Measurements from ENCODE around the gene NRAP. TPM values are rescaled to one million over a fixed set of nuclear protein-coding genes. Genes with fewer than 3 reads are reported as not detected.

Gene NRAP
- total and polyA plus RNA-seq, 7 experiments from 2014 or later = not detected

DNA sequence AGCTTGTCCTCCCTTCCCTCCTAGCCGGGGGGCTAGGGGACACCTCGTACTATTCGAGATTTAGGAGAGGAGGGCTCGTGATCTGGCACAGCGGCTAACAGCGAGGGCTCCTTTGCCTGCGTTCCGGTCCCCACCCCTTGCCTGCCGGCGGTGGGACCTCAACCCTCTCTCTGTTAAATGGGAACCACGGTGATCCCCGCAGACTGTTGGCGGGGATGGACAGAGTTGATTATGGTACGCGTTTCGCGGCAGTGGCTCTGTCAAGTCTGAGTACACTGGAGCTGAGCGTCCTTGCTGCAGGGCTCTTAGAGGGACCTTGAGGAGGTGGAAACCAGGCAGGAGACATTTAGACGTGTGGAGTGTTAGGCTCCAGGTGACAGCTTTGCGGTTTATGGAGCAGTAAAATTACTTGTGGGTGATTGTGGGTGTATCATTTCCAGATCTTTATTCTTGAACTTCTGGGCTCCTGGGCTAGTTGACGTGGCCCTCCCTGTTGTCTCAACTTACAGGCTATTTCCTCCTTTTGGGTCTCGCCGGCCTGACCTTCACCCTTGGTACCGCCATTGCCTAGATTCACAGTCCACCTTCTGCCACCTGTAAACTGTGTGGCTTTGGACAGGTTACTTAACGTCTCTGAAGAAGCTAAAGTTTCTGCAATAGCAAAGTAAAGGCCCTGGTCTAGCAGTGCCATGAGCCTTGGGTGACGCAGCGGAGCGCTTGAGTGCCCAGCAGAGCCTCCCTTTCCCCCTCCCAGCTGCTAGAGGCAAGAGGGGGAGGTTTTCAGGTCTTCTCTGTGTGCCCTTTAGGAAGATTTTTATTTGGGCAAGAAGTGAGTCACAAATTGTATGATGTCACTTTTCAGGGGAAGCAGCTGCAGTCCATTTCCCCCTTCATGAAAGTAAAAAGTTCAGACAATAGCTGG, 16.6 kb upstream of the NRAP start:
- Histone ChIP-seq H3K9me3 (ENCODE audit: control insufficient read depth in 2 of 3, low read length in 3 of 3) (no peaks in the 10 kb centered on the region), H3K27ac (ENCODE audit: low read depth, low read length) (peak overlapping the region; percentile 70), H3K4me1 (ENCODE audit: control insufficient read depth in 2 of 2, insufficient read depth in 2 of 2, low read length in 2 of 2) (peaks cover 6 to 11% of the 10 kb centered on the region in 2 donors), H3K27me3 (ENCODE audit: control insufficient read depth in 2 of 2, insufficient read depth in 2 of 2, low read length in 2 of 2) (no peaks in the 10 kb centered on the region), H3K36me3 (ENCODE audit: control insufficient read depth in 2 of 3, insufficient read depth in 3 of 3, low read length in 3 of 3) (peaks cover 0 to 13% (median 0%) of the 10 kb centered on the region in 3 experiments), H3K4me3 (ENCODE audit: low read length) (peak overlapping the region; percentile 96)
- Mint-ChIP-seq H3K4me3 (peak overlapping the region; percentile 90 to 100 (median 94)), H3K27ac (peak overlapping the region; percentile 53 to 96 (median 92)), H3K4me1 (peaks cover 36 to 55% (median 43%) of the 10 kb centered on the region in 7 donors), H3K9me3 (peaks cover 1 to 21% (median 9%) of the 10 kb centered on the region in 11 donors), H3K36me3 (peaks cover 11 to 34% (median 20%) of the 10 kb centered on the region in 5 donors), H3K27me3 (peaks cover 0 to 4% (median 0%) of the 10 kb centered on the region in 5 donors)
- peak in 4 of 9 donors; percentile 7 to 40 (median 20) for DNase-seq
- ATAC-seq = peak; percentile 45
- ChIA-PET CTCF (interaction anchor here (0.6 to 1.1 kb wide), 2 partner anchors 423 to 506 kb away, joined by 3 read pairs; no protein-coding TSS in a partner anchor), POLR2A (interaction anchor here (1.0 kb wide), 1 partner anchor 9 kb away, joined by 3 read pairs; no protein-coding TSS in a partner anchor)
- intact Hi-C loops (cut with micrococcal nuclease) = loop anchor here (1.0 to 10.0 kb wide), 5 partner anchors 422 to 1496 kb away; partner anchors contain the start of genes CCDC186 (in 1 of the 2), FHIP2A (in 1 of the 2), GPAM (in 1 of the 2) and TRUB1 (in 1 of the 2)

DNA sequence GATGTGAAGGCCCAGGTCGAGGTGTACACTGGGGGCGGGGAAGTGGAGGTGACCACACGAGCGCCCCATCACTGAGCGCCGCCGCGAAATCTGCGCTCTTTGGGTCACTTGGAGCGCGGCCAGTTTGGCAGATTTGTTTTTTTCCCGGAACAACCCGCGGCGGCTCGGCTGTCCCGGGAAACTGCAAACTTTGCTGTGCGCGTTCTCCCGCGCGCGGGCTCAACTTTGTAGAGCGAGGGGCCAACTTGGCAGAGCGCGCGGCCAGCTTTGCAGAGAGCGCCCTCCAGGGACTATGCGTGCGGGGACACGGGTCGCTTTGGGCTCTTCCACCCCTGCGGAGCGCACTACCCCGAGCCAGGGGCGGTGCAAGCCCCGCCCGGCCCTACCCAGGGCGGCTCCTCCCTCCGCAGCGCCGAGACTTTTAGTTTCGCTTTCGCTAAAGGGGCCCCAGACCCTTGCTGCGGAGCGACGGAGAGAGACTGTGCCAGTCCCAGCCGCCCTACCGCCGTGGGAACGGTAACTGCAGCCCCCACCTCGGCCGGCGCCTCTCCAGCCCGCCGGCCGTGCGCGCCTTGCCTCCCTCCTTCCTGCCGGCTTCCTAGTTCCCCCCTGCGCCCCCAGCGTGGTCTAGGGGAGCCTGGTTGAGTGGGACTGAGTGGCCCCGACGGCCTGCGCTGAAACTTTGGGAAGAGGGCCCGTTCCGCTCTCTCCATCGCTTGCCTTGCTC, 15.8 kb upstream of the NRAP start, which contains the start of gene CASP7:
CASP7 (plus strand) TSS at position 450 of the 727 bp plus-strand sequence. CDS start 17,582 bp downstream, outside the sequence.
- Histone ChIP-seq H3K27ac (ENCODE audit: low read depth, low read length) (peak within 1 kb of the TSS; percentile 70), H3K9me3 (ENCODE audit: control insufficient read depth in 2 of 3, low read length in 3 of 3) (no peaks in the 10 kb centered on the region), H3K4me1 (ENCODE audit: control insufficient read depth in 2 of 2, insufficient read depth in 2 of 2, low read length in 2 of 2) (peaks cover 6 to 11% of the 10 kb centered on the region in 2 donors), H3K4me3 (ENCODE audit: low read length) (peak within 1 kb of the TSS; percentile 96), H3K27me3 (ENCODE audit: control insufficient read depth in 2 of 2, insufficient read depth in 2 of 2, low read length in 2 of 2) (no peaks in the 10 kb centered on the region), H3K36me3 (ENCODE audit: control insufficient read depth in 2 of 3, insufficient read depth in 3 of 3, low read length in 3 of 3) (peaks cover 0 to 13% (median 0%) of the 10 kb centered on the region in 3 experiments)
- Mint-ChIP-seq H3K4me3 (peak within 1 kb of the TSS; percentile 90 to 100 (median 94)), H3K27ac (peak within 1 kb of the TSS; percentile 83 to 96 (median 92)), H3K9me3 (peaks cover 0 to 13% (median 6%) of the 10 kb centered on the region in 11 donors), H3K27me3 (peaks cover 0 to 10% (median 0%) of the 10 kb centered on the region in 5 donors), H3K4me1 (peaks cover 36 to 50% (median 42%) of the 10 kb centered on the region in 7 donors), H3K36me3 (peaks cover 5 to 28% (median 14%) of the 10 kb centered on the region in 5 donors)
- ATAC-seq = peak; percentile 89
- intact Hi-C loops (cut with micrococcal nuclease) = loop anchor here (1.0 to 10.0 kb wide), 16 partner anchors 10 to 1495 kb away; partner anchors contain the start of genes CCDC186 (in 2 of the 2), DCLRE1A (in 2 of the 2), NHLRC2 (in 2 of the 2) and TRUB1 (in 2 of the 2)
- ChIA-PET CTCF (interaction anchor here (1.1 kb wide), 1 partner anchor 423 kb away, joined by 3 read pairs; no protein-coding TSS in a partner anchor), POLR2A (interaction anchor here (1.0 kb wide), 1 partner anchor 10 kb away, joined by 3 read pairs; no protein-coding TSS in a partner anchor)
- DNase-seq = peak; percentile 49 to 81 (median 71)

DNA sequence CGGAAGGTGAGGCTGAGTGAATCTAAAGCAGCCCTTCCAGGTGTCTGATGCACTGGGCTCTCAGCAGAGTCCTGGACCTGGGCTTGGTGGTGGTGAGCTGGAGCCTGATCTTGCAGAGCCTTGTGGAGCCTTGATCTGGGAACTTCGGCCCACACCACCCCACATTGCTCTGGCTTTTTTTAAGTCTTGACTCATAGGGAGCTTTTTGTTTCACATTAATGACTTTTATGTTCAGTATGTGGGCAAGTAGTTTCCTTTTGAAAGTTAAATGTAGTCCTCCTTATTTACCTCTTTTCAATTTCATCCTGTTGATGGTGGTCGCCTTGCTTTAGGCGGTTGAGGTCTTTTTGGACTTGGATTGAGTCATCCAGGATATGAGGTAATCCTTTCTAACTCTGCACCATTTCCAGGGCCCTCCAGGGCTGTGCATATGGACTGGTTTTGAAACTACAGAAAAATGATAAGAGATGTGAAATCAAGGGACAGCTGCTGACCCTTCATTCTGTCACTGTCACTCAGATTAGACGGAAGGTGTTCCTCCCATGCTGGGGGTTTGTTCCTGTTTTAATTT, 2.9 kb upstream of the NRAP start:
- no peak for ATAC-seq
- CTCF ChIA-PET = no interaction called here
- no peak overlapping the region for H3K4me3 Mint-ChIP-seq

DNA sequence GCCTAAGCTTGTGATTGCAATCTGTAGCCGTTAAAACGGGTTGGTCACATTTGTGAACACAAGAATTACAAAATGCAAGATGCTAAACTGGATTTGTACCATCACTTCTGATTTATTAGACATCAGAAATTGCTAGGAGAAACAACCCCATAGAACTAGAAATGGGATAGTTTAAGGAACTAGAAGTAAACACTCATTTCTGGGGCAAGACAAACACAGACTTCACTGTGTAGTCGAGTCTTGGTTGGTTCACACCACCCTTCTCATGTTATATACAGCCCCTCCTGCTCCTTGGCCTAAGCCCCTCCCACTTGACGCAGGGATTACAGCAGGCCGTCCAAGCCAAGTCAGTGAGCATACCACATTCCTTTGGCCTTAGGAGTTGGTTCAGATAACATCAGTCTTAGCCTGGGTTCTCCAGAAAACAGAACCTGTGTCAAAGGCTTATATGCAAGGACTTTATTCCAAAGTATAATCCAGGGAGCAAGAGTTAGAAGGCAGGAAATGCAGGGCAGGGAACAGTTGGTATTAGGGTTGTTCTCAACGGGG, 2.0 kb upstream of the NRAP start:
- H3K9me3 ChIP-seq (ENCODE audit: control insufficient read depth in 2 of 3, low read length in 3 of 3) = peaks cover 0 to 7% (median 0%) of the 10 kb centered on the region in 3 experiments
- H3K27me3 ChIP-seq (ENCODE audit: control insufficient read depth in 2 of 2, insufficient read depth in 2 of 2, low read length in 2 of 2) = no peaks in the 10 kb centered on the region
- no peak overlapping the region for H3K4me3 ChIP-seq (ENCODE audit: low read length)
- H3K27ac ChIP-seq (ENCODE audit: low read depth, low read length) = no peak overlapping the region
- H3K36me3 ChIP-seq (ENCODE audit: control insufficient read depth in 2 of 3, insufficient read depth in 3 of 3, low read length in 3 of 3) = no peaks in the 10 kb centered on the region
- Mint-ChIP-seq H3K9me3 (peaks cover 0 to 10% (median 7%) of the 10 kb centered on the region in 11 donors), H3K4me1 (peaks cover 0 to 11% (median 0%) of the 10 kb centered on the region in 7 donors), H3K4me3 (no peak overlapping the region), H3K36me3 (peaks cover 0 to 4% (median 0%) of the 10 kb centered on the region in 5 donors), H3K27me3 (peaks cover 0 to 20% (median 14%) of the 10 kb centered on the region in 5 donors), H3K27ac (no peak overlapping the region)
- POLR2A ChIA-PET = no interaction called here
- DNase-seq (no peak), ATAC-seq (no peak)
- CTCF ChIA-PET = no interaction called here
- intact Hi-C loops (cut with micrococcal nuclease) = no loop called here
- H3K4me1 ChIP-seq (ENCODE audit: control insufficient read depth in 2 of 2, insufficient read depth in 2 of 2, low read length in 2 of 2) = no peaks in the 10 kb centered on the region

More for the DNA sequence above, 2.9 kb upstream of the NRAP start:
- H3K9me3 ChIP-seq (ENCODE audit: control insufficient read depth in 2 of 3, low read length in 3 of 3) = peaks cover 0 to 9% (median 0%) of the 10 kb centered on the region in 3 experiments
- H3K27ac Mint-ChIP-seq = peak overlapping the region in 1 of 9 donors; percentile 47
- no peak overlapping the region for H3K27ac ChIP-seq (ENCODE audit: low read depth, low read length)
- peaks cover 0 to 14% (median 7%) of the 10 kb centered on the region in 11 donors for H3K9me3 Mint-ChIP-seq
- no peaks in the 10 kb centered on the region for H3K27me3 ChIP-seq (ENCODE audit: control insufficient read depth in 2 of 2, insufficient read depth in 2 of 2, low read length in 2 of 2)
- H3K4me3 ChIP-seq (ENCODE audit: low read length) = no peak overlapping the region
- no peaks in the 10 kb centered on the region for H3K4me1 ChIP-seq (ENCODE audit: control insufficient read depth in 2 of 2, insufficient read depth in 2 of 2, low read length in 2 of 2)
- peaks cover 0 to 4% (median 0%) of the 10 kb centered on the region in 5 donors for H3K36me3 Mint-ChIP-seq
- intact Hi-C loops (cut with micrococcal nuclease) = no loop called here
- no peak for DNase-seq
- H3K36me3 ChIP-seq (ENCODE audit: control insufficient read depth in 2 of 3, insufficient read depth in 3 of 3, low read length in 3 of 3) = no peaks in the 10 kb centered on the region
- peaks cover 0 to 18% (median 16%) of the 10 kb centered on the region in 5 donors for H3K27me3 Mint-ChIP-seq
- H3K4me1 Mint-ChIP-seq = peaks cover 0 to 11% (median 0%) of the 10 kb centered on the region in 7 donors
- POLR2A ChIA-PET = no interaction called here

DNA sequence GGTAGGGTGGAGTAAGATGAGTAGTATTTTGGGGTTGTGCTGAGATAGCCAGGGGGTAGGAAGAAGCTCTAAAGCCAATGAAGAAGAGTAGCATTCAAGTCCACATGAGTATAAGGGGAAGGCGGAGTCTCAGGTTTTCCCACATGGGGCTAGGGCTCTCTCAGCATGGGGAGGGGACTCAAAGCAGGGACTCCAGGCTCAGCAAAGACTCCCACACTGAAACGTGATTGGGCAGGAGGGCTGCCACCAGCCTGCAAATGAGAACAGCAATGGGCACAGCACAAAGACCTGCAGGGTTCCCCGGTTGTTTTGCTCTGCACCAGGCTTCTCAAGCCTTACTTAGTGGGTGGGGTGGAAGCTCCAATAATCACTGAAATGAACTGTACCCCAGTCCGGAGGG, 1.5 kb upstream of the NRAP start:
- DNase-seq (no peak), ATAC-seq (no peak)
- H3K9me3 Mint-ChIP-seq = peaks cover 0 to 5% (median 4%) of the 10 kb centered on the region in 11 donors
- POLR2A ChIA-PET = no interaction called here
- Histone ChIP-seq H3K4me1 (ENCODE audit: control insufficient read depth in 2 of 2, insufficient read depth in 2 of 2, low read length in 2 of 2) (no peaks in the 10 kb centered on the region), H3K27ac (ENCODE audit: low read depth, low read length) (no peak overlapping the region), H3K36me3 (ENCODE audit: control insufficient read depth in 2 of 3, insufficient read depth in 3 of 3, low read length in 3 of 3) (no peaks in the 10 kb centered on the region), H3K9me3 (ENCODE audit: control insufficient read depth in 2 of 3, low read length in 3 of 3) (peaks cover 0 to 2% (median 0%) of the 10 kb centered on the region in 3 experiments), H3K27me3 (ENCODE audit: control insufficient read depth in 2 of 2, insufficient read depth in 2 of 2, low read length in 2 of 2) (no peaks in the 10 kb centered on the region), H3K4me3 (ENCODE audit: low read length) (no peak overlapping the region)
- no peak overlapping the region for H3K27ac Mint-ChIP-seq
- peaks cover 0 to 4% (median 0%) of the 10 kb centered on the region in 5 donors for H3K36me3 Mint-ChIP-seq
- CTCF ChIA-PET = no interaction called here
- peaks cover 0 to 11% (median 0%) of the 10 kb centered on the region in 7 donors for H3K4me1 Mint-ChIP-seq
- peaks cover 0 to 20% (median 12%) of the 10 kb centered on the region in 5 donors for H3K27me3 Mint-ChIP-seq
- intact Hi-C loops (cut with micrococcal nuclease) = no loop called here
- H3K4me3 Mint-ChIP-seq = no peak overlapping the region

Measured in naive thymus-derived CD4-positive, alpha-beta T cell (primary cell).